ENCODE data around the gene PRIMPOL.
"Not testable (repeated sequence)": the region's sequence is repeated elsewhere in the genome, so short reads cannot be mapped to it uniquely, and the experiment has no call there.

The PRIMPOL gene

GRCh38 chr4:184641451-184641850 lies 8.1 kb upstream of the PRIMPOL start:
- no peak for DNase-seq

- no peak for DNase-seq
Observed at GRCh38 chr4:184643731-184644130, 5.8 kb upstream of the PRIMPOL start.

GRCh38 chr4:184644553-184645307 lies 4.8 kb upstream of the PRIMPOL start:
- no peak for DNase-seq

- DNase-seq: peak in 1 of 2 donors; percentile 48
Observed at GRCh38 chr4:184645904-184646610, 3.5 kb upstream of the PRIMPOL start.

- no peak for DNase-seq
Observed at GRCh38 chr4:184647266-184648053, 2.1 kb upstream of the PRIMPOL start.

- DNase-seq: no peak
Observed at GRCh38 chr4:184648054-184648312, 1.6 kb upstream of the PRIMPOL start.

GRCh38 chr4:184648313-184649025 lies 1.1 kb upstream of the PRIMPOL start:
- DNase-seq: peak; percentile 16 to 46

GRCh38 chr4:184649971-184650855 lies 675 bp downstream of the PRIMPOL start:
- no peak for DNase-seq

GRCh38 chr4:184651899-184652298 lies 2.4 kb downstream of the PRIMPOL start:
- DNase-seq: no peak

- DNase-seq: not testable (repeated sequence)
Observed at GRCh38 chr4:184652681-184653080, 3.1 kb downstream of the PRIMPOL start.

GRCh38 chr4:184653650-184654049 lies 4.1 kb downstream of the PRIMPOL start:
- no peak for DNase-seq

- DNase-seq: no peak
Observed at GRCh38 chr4:184655889-184656869, 6.6 kb downstream of the PRIMPOL start.

- DNase-seq: no peak
Observed at GRCh38 chr4:184657144-184657543, 7.6 kb downstream of the PRIMPOL start.

GRCh38 chr4:184657820-184658219 lies 8.3 kb downstream of the PRIMPOL start:
- DNase-seq: not testable (repeated sequence)

GRCh38 chr4:184660978-184661377 lies 11.4 kb downstream of the PRIMPOL start:
- no peak for DNase-seq

GRCh38 chr4:184662236-184662635 lies 12.7 kb downstream of the PRIMPOL start:
- no peak for DNase-seq

GRCh38 chr4:184664445-184665210 lies 15.1 kb downstream of the PRIMPOL start:
- no peak for DNase-seq

- no peak for DNase-seq
Observed at GRCh38 chr4:184666670-184667069, 17.1 kb downstream of the PRIMPOL start.

- DNase-seq: no peak
Observed at GRCh38 chr4:184668096-184668495, 18.6 kb downstream of the PRIMPOL start.

All from hippocampal formation (tissue), 2 donors.